NCI-H2107 treated with DMSO at 0.1 percent for 48 hours (cell line): Measurements from ENCODE around the gene TP53AIP1.

Source experiments
- DNase-seq: peaks from one replicate; lab custom pipeline; 2025; ENCODE audit not compliant: unreplicated experiment; lab: John Stamatoyannopoulos, UW

Gene TP53AIP1

GRCh38 chr11:128943428-128943976, 831 bp upstream of the TP53AIP1 start:
- no peak for DNase-seq

GRCh38 chr11:128942272-128942612, 429 bp downstream of the TP53AIP1 start:
- no peak for DNase-seq

GRCh38 chr11:128941573-128942271, 949 bp downstream of the TP53AIP1 start:
- DNase-seq: no peak

- no peak for DNase-seq
Observed at GRCh38 chr11:128941110-128941509, 1.6 kb downstream of the TP53AIP1 start.

- no peak for DNase-seq
Observed at GRCh38 chr11:128940603-128941002, 2.1 kb downstream of the TP53AIP1 start.

GRCh38 chr11:128940156-128940555, 2.5 kb downstream of the TP53AIP1 start:
- DNase-seq: no peak

GRCh38 chr11:128939591-128939990, 3.1 kb downstream of the TP53AIP1 start:
- DNase-seq: no peak

- no peak for DNase-seq
Observed at GRCh38 chr11:128938156-128938885, 4.3 kb downstream of the TP53AIP1 start.

GRCh38 chr11:128937480-128937879, 5.2 kb downstream of the TP53AIP1 start:
- DNase-seq: peak; percentile 29

- peak; percentile 54 for DNase-seq
Observed at GRCh38 chr11:128936606-128937251, 5.9 kb downstream of the TP53AIP1 start.

GRCh38 chr11:128934926-128935325, 7.7 kb downstream of the TP53AIP1 start:
- DNase-seq: no peak

- DNase-seq: no peak
Observed at GRCh38 chr11:128934351-128934750, 8.3 kb downstream of the TP53AIP1 start.

- DNase-seq: no peak
Observed at GRCh38 chr11:128933481-128934178, 9.0 kb downstream of the TP53AIP1 start.

GRCh38 chr11:128931668-128932067, 11.0 kb downstream of the TP53AIP1 start:
- no peak for DNase-seq

- no peak for DNase-seq
Observed at GRCh38 chr11:128931066-128931465, 11.6 kb downstream of the TP53AIP1 start.

- DNase-seq: no peak
Observed at GRCh38 chr11:128929991-128930390, 12.7 kb downstream of the TP53AIP1 start.

GRCh38 chr11:128929468-128929867, 13.2 kb downstream of the TP53AIP1 start:
- no peak for DNase-seq

GRCh38 chr11:128928400-128928799, 14.3 kb downstream of the TP53AIP1 start:
- no peak for DNase-seq

GRCh38 chr11:128927683-128928336, 14.9 kb downstream of the TP53AIP1 start:
- no peak for DNase-seq

- DNase-seq: no peak
Observed at GRCh38 chr11:128927108-128927461, 15.6 kb downstream of the TP53AIP1 start.
